ENCODE data around the gene NSMCE1. TPM values are rescaled to one million over a fixed set of nuclear protein-coding genes. Genes with fewer than 3 reads are reported as not detected.

NSMCE1 gene
- total and polyA plus RNA-seq, 2 donors (not counting 1 experiment from before 2014, with no cell fraction given): 29.0 to 61.9 TPM

DNA sequence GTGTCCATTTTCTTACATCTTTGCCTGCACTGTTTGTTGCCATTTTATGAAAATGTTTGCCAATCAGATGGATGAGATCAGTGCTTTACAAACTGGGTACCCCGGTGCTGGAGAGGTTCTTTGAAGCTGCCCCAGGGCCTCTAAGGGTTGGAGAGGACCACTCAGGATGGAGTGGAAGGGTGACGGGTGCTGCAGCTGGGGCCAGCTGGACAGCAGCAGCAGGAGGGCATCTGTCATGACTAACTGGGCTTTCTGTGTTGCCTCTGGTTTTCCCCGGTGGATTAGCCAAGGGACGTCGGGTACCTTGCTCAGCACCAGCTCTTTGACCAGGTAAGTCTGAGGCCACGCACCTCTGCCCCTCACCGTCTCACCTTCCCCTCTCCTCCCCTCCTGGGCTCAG lies 52.9 kb downstream of the NSMCE1 start:
- Histone ChIP-seq H3K4me3 (ENCODE audit: control extremely low read depth in 1 of 5, extremely low read depth in 1 of 5, insufficient read depth in 1 of 5, low read depth in 2 of 5, low read length in 4 of 5) (no peak overlapping the region), H3K9me3 (ENCODE audit: control extremely low read depth in 1 of 3, control insufficient read depth in 2 of 3, insufficient read depth in 1 of 3, low read length in 2 of 3) (no peaks in the 10 kb centered on the region), H3K36me3 (replicated peaks in 1 of 2; ENCODE audit: control extremely low read depth in 1 of 2, control insufficient read depth in 1 of 2, extremely low read depth in 1 of 2, insufficient read depth in 2 of 2, low read length in 1 of 2) (peaks cover 0 to 41% of the 10 kb centered on the region in 2 experiments), H3K4me1 (ENCODE audit: control insufficient read depth in 2 of 2, insufficient read depth in 2 of 2, low read length in 2 of 2) (no peaks in the 10 kb centered on the region), H3K79me2 (ENCODE audit: control insufficient read depth, insufficient read depth, low read length) (peaks cover 11% of the 10 kb centered on the region), H3K27me3 (replicated peaks in 1 of 4; ENCODE audit: control extremely low read depth in 1 of 4, control insufficient read depth in 3 of 4, insufficient read depth in 4 of 4, low read length in 3 of 4) (no peaks in the 10 kb centered on the region), H3K4me2 (replicated peaks; ENCODE audit: low read depth, low read length, poor library complexity, severe bottlenecking) (no peak overlapping the region), H3K9ac (ENCODE audit: low read length) (no peak overlapping the region), H3K27ac (ENCODE audit: low read length in 2 of 2) (no peak overlapping the region), H2AFZ (ENCODE audit: insufficient read depth, low read depth, low read length, poor library complexity, severe bottlenecking) (no peak overlapping the region), H4K20me1 (ENCODE audit: control insufficient read depth, insufficient read depth, low read length, poor library complexity, severe bottlenecking) (no peaks in the 10 kb centered on the region)
- Mint-ChIP-seq H3K27ac (no peak overlapping the region), H3K27me3 (no peaks in the 10 kb centered on the region), H3K9me3 (ENCODE audit: insufficient read depth) (no peaks in the 10 kb centered on the region), H3K4me3 (no peak overlapping the region), H3K4me1 (no peaks in the 10 kb centered on the region)
- ATAC-seq (ENCODE audit: low read depth): no peak
- TF ChIP-seq, protein P1, sequence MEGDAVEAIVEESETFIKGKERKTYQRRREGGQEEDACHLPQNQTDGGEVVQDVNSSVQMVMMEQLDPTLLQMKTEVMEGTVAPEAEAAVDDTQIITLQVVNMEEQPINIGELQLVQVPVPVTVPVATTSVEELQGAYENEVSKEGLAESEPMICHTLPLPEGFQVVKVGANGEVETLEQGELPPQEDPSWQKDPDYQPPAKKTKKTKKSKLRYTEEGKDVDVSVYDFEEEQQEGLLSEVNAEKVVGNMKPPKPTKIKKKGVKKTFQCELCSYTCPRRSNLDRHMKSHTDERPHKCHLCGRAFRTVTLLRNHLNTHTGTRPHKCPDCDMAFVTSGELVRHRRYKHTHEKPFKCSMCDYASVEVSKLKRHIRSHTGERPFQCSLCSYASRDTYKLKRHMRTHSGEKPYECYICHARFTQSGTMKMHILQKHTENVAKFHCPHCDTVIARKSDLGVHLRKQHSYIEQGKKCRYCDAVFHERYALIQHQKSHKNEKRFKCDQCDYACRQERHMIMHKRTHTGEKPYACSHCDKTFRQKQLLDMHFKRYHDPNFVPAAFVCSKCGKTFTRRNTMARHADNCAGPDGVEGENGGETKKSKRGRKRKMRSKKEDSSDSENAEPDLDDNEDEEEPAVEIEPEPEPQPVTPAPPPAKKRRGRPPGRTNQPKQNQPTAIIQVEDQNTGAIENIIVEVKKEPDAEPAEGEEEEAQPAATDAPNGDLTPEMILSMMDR (IDR thresholded peaks at IDR 0.05): no peak
- no peak for TF ChIP-seq EZH2 (IDR thresholded peaks at IDR 0.05; ENCODE audit: borderline replicate concordance, insufficient read depth, low read depth, low read length, poor library complexity, severe bottlenecking)
- POLR2A ChIA-PET: no interaction called here
- 94% methylated on average over 3 of the region's 7 CpGs for WGBS (ENCODE audit: insufficient coverage)
- intact Hi-C loops (cut with micrococcal nuclease): no loop called here
- DNase-seq: no peak
- CTCF ChIA-PET: interaction anchor here (1.4 kb wide), 1 partner anchor 19 kb away, joined by 4 read pairs; no protein-coding TSS in a partner anchor

DNA sequence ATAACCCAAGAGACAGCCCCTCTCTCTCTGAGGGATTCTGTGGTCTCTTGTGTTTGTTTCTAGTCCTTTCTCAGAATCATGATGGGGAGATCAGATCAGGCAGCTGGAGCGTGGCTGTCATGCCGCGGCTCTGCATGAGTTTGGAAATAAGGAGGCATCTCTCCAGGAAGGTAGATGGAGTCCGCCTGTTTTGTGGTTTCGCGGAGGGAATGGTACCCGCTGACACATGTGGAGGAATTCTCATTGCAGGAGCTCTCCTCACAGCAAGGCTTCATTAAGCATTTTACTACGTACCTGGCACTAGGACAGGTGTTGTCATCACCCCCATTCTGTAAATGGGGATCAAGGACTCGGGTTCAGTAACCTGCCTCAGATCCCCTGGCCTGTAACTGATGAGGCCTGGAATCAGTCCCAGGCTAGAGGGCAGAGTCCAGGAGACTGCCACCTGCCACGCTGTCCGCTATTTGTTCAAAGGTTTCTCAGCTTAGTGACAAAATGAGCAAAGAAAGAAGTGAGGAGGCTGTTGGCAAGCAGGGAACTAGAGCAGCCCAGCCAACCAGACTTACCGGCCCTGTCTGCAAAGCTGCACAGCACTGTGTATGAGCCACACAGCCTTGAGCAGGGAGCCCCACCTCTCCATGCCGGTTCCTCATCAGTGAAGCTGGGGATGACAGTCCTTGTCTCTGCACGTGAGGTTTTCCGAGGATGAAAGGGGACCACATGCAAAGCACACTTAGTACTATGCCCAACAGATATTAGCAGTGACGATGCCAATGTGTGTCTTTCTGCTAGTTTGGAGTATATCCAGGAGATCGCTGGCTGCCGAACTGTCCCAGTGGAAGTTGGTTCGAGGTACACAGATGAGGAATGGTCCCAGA lies 54.2 kb downstream of the NSMCE1 start:
- ATAC-seq (ENCODE audit: low read depth): no peak
- no peak overlapping the region for H3K27ac Mint-ChIP-seq

More for the DNA sequence above, 54.2 kb downstream of the NSMCE1 start:
- DNase-seq: no peak
- no peak overlapping the region for H3K27ac ChIP-seq (ENCODE audit: low read length in 2 of 2)
- H4K20me1 ChIP-seq (ENCODE audit: control insufficient read depth, insufficient read depth, low read length, poor library complexity, severe bottlenecking): no peaks in the 10 kb centered on the region
- H2AFZ ChIP-seq (ENCODE audit: insufficient read depth, low read depth, low read length, poor library complexity, severe bottlenecking): no peak overlapping the region
- H3K4me3 ChIP-seq (ENCODE audit: control extremely low read depth in 1 of 5, extremely low read depth in 1 of 5, insufficient read depth in 1 of 5, low read depth in 2 of 5, low read length in 4 of 5): no peak overlapping the region
- no peak overlapping the region for H3K9ac ChIP-seq (ENCODE audit: low read length)
- H3K9me3 Mint-ChIP-seq (ENCODE audit: insufficient read depth): no peaks in the 10 kb centered on the region
- peaks cover 19% of the 10 kb centered on the region for H3K79me2 ChIP-seq (ENCODE audit: control insufficient read depth, insufficient read depth, low read length)
- ChIA-PET CTCF (no interaction called here), POLR2A (no interaction called here)
- H3K27me3 ChIP-seq (replicated peaks in 1 of 4; ENCODE audit: control extremely low read depth in 1 of 4, control insufficient read depth in 3 of 4, insufficient read depth in 4 of 4, low read length in 3 of 4): no peaks in the 10 kb centered on the region
- H3K4me1 Mint-ChIP-seq: no peaks in the 10 kb centered on the region
- no peak overlapping the region for H3K4me2 ChIP-seq (replicated peaks; ENCODE audit: low read depth, low read length, poor library complexity, severe bottlenecking)
- WGBS (ENCODE audit: insufficient coverage): 93% methylated on average over 17 of the region's 19 CpGs
- H3K36me3 ChIP-seq (replicated peaks in 1 of 2; ENCODE audit: control extremely low read depth in 1 of 2, control insufficient read depth in 1 of 2, extremely low read depth in 1 of 2, insufficient read depth in 2 of 2, low read length in 1 of 2): peaks cover 0 to 43% of the 10 kb centered on the region in 2 experiments
- intact Hi-C loops (cut with micrococcal nuclease): no loop called here
- no peak overlapping the region for H3K4me3 Mint-ChIP-seq
- no peaks in the 10 kb centered on the region for H3K27me3 Mint-ChIP-seq
- H3K9me3 ChIP-seq (ENCODE audit: control extremely low read depth in 1 of 3, control insufficient read depth in 2 of 3, insufficient read depth in 1 of 3, low read length in 2 of 3): no peaks in the 10 kb centered on the region
- H3K4me1 ChIP-seq (ENCODE audit: control insufficient read depth in 2 of 2, insufficient read depth in 2 of 2, low read length in 2 of 2): no peaks in the 10 kb centered on the region
- no peak for TF ChIP-seq EZH2 (IDR thresholded peaks at IDR 0.05; ENCODE audit: borderline replicate concordance, insufficient read depth, low read depth, low read length, poor library complexity, severe bottlenecking)
- TF ChIP-seq, protein P1 (IDR thresholded peaks at IDR 0.05): no peak

Data from B cell (primary cell).